HL-60/S4 (cell line): Measurements from ENCODE around the gene LIN7C.

Source experiments
- in situ Hi-C: fragments of 300-500 bp; cut with MboI; formaldehyde crosslinking; loops from 2 replicates; pipeline ENCODE4 v1.14.3; 2022; ENCODE audit warnings: low sequenced_read_pairs

Gene LIN7C

DNA sequence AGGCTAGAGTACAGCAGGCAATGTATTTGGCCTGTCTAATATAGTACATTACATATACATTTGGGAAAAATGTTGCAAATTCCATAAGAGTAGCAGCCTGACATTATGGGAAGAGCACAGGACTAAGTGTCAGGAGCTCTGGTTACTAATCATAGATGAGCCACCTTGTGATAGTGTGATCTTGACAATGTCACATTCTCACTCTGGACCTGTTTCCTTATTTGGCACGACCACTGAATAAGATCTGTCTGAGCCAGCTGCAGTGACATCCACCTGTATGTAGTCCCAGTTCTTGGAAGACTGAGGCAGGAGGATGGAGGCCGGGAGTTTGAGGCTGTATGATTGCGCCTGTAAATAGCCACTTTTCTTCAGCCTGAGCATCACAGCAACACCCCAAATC is 5.7 kb upstream of the LIN7C start:
- in situ Hi-C loops = no loop called here

DNA sequence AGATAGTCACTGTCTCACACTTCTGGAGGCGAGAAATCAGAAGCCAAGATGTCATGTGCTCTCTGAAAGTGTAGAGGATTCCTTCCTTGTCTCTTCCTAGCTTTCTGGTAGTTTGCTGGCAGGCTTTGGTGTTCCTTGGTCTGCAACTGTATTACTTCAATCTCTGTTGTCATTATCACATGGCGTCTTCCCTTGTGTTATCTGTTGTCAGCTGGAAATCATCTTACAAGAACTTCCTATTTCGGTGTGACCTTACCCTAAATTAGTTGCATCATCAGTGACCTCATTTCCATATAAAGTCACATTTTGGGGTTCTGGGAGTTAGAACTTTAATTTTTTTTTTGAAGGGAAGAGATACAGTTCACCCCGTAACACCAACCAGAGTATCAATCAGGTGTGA is 3.3 kb upstream of the LIN7C start:
- in situ Hi-C loops = no loop called here

DNA sequence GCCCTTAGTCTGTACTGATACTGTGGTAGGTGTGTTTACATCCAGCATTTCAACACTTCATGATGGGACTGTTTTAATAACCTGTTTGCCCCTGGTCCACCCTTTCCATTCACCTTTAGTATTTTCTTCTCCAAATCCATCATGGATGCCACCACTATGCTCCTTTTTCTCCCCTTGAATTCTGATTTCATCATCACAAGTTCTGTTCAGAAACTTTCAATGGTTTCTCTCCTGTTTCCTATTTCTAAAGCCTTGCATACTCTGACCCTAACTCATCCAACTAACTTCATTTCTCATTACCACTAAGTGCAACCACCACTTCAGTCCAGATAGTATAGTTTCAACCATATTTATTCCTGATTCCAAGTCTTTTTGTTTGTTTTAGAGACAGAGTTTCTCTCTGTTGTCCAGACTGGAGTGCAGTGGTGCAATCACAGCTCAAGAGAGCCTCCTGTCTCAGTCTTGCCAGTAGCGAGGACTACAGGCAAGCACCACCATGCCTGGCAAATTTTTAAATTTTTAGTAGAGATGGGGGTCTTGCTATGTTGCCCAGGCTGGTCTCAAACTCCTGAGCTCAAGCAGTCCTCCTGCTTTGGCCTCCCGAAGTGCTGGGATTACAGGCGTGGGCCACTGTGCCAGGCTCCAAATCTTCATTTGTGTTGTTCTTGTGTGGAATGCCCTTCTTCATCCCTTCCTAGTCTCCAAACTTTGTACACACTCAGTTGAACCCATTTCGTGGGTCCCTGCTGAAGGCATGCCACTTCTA is 1.2 kb upstream of the LIN7C start:
- in situ Hi-C loops = no loop called here

DNA sequence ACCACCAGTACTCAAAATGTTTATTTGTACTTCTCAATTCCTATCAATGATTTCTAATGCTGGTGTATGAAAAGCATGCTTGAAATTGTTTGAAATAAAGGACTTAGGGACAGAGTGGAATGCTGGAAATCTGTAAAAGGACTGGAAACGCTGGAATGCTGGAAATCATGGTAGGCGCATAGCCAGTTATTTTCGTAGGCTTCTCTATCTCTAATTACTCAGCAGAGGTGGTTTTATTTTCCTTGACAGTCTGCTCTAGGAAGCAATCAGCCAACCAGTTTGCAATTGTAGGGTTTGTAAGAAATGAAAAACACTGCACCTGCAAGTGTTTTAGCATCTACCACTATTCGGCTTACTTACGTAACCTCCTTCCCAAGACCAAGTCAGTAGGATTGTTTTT is 788 bp downstream of the LIN7C start:
- in situ Hi-C loops = no loop called here

DNA sequence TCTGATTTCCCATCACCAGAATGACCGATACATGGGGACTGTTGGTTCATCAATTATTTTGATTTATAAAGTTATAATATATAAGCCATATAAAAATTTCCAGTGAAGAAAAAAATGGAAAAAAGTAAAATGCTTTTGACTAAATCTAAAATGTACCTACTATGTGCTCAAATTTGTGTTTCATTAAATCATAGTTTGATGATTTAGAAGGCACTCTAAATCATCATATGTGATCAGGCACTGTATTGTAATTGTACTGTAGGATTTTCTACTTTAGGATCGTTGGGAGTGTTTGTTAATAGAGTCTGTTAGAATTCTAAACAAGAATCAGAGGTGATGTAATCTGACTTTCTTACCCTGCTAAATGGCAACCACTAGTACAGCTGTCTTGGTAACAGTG is 2.4 kb downstream of the LIN7C start:
- in situ Hi-C loops = no loop called here

DNA sequence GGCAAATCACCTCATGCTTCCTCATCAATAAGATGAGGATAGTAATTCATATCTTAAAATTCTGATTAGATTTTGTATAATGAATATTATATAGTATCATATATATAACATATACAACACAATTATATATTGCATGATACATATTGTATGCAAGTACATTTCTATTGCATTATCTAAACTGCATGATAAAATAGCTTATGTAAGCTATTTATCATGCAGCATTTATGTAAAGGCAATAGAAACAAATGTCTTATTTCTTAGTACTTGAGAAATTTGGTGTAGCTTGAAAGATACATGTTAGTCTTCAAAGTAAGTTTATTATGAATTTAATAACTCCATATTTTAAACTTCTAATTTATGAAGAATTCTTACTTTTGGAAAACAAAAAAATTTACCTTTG is 5.5 kb downstream of the LIN7C start:
- in situ Hi-C loops = no loop called here

DNA sequence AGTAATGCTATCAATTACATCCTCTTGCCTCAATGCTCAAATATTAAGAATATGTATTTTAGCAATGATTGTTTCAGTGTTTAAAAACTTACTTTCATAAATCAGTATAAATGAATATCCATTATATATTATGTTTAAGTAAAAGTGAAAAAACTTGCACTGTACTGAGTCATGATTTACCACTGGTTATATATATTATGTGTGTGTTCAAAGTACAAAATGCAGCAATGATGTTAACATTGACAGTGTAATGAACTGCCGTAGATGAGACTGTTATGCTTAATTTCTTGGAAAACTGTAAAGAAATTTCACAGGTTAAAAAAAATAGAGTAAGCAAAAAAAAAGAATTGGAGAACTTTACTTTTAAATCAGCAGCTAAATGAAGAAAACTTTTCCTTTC is 8.7 kb downstream of the LIN7C start:
- in situ Hi-C loops = no loop called here

DNA sequence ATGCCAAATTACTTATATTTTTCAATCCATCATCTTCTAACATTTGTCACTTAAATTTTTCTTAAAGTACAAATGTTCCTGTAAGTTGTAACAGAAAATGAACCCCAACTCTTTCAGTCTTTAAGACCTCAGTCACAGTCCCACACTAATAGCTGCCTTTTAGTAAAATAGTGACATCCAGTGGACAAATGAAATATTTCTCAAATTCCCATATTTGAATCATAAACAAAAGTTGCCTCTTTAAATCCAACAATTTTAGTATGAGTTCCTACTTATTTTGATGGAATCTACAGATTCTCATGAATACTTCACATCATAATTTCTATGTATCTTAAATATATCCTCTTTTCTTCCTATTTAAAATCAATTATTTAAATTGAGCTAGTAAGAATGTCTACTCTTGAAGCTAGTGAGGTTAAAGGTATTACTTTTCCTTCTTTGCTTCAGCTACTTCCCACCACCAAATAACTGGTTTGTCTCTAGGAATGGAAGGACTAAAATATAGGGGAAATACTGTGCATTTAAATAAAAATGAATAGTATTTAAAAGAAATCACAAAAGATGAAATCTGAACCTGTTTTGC is 9.2 kb downstream of the LIN7C start:
- in situ Hi-C loops = no loop called here

DNA sequence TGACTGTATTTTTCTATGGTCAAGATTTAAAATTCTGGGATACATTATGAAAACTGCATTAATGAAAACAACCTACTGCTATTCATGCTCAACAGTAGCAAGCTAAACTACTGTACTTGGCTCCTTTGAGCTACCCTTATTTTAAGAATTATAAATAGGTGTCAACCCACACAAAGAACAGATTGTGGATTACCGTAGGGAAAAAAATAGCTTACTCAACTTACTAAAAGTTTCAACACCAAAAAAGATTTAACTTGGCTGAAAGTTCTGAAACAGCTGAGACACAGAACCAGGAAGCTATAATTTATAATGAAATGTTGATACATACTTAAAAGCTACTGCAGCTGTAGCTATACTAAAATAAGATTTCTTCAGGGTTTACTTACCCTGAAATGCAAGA is 10.1 kb downstream of the LIN7C start:
- in situ Hi-C loops = no loop called here

DNA sequence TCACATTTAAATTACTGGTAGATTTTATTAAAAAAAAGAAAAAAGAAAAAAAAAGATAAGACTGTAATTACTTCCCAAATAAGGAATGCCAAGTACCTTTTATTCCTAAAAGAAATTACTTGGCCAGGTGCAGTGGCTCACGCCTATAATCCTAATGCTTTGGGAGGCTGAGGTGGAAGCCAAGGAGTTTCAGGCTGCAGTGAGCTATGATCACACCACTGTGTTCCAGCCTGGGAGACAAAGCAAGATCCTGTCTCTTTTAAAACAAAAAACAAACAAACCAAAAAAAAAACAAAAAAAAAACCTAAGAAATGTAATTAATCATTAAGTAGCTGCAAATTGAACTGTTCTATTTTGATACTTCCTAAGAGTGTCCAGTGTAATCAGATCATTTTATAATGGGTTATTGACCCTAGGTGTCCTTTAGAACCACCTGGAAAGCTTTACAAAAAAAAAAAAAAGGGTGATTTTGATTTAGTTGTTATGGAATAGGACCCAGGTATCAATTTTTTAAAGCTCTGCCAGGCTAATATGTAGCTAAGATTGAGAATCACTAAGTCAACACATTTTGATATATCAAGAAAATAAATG is 10.8 kb downstream of the LIN7C start:
- in situ Hi-C loops = no loop called here

DNA sequence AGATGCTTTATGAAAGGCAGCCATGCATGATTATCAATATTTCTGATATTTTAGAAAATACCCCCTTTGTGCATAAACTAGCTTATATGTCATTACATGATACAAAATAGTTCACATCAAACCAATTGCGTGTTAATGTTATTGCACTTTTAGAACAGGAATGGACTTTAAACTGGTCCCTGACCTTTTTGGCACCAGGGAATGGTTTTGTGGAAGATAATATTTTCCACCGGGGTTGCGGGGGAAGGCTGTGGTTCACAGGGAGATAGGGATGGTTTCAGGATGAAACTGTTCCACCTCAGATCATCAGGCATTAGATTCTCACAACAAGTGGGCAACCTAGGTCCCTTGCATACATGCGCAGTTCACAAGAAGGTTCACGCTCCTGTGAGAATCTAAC is 17.5 kb downstream of the LIN7C start:
- in situ Hi-C loops = no loop called here

DNA sequence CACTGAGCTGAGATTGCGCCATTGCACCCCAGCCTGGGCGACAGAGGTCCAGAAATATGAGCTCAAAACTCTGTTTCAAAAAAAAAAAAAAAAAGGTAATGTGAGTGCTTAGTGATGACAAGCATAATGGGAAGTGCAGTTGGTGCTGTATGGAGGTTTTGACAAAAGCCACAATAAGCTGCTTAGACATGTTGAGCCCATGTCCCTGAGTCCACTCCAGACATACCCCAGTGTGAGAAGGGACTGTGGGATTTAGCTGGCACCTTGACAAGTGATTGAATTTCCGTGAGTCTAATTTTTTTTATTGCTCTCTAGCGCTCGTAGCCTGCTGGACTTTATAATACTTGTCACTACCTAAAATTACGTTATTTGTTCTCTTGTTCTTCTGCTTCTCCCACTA is 18.9 kb downstream of the LIN7C start:
- in situ Hi-C loops = no loop called here

DNA sequence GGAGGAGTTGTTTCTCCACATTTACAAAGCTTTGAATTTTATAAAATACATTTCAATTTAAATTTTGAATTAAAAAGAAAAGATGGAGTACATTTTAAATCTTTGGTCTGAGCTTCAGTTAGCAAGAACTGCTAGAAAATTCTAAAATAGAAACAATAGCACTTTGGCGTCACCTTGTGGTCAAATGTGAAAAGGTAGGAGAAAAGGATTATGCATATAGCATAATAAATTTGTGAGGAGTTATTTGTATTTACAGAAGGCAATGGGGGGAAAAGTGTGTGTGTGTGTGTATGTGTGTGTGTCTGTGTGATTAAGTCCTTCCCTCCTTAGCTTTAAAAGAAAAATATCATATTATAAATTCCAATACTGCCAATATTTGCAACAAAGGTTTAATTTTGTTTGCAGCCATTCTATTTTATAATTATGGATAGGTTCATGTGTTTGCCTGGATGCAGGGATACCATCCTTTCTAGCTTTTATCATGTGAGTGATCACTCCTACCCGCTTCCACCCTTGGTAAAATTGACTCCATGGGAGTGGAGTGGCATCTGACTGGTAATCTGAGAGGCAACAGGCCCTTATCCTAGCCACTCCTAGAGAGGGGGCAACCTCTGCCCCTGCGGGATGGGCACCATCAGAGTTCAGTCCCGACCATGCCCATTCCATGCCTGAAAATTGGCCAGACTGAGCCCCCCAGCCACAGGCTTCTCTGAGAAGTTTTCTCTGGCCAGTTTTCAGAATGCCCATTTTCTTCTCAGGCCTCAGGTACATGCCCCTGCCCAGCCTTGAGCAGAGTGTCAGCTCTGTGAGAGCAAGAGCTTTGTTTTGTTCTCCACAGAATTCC is 20.4 kb downstream of the LIN7C start:
- in situ Hi-C loops = no loop called here

DNA sequence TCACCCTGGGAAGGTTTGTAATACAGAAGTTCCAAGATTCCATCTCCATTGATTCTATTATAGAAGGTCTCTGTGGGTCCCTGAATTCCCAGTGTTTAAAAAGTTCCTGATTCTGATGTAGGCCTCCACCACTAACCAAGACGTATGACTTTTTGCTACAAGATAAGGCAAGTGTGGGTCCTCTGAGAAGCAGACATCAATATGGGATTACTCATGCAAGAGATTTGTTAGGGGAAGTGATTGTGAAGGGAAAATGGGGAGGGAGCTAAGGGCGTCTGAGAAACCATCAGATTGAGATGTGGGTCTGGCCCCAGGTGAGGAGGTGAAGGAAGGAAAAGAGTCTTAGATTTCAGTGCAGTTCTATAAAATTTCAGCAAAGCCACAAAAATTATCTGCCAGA is 23.8 kb downstream of the LIN7C start:
- in situ Hi-C loops = no loop called here

DNA sequence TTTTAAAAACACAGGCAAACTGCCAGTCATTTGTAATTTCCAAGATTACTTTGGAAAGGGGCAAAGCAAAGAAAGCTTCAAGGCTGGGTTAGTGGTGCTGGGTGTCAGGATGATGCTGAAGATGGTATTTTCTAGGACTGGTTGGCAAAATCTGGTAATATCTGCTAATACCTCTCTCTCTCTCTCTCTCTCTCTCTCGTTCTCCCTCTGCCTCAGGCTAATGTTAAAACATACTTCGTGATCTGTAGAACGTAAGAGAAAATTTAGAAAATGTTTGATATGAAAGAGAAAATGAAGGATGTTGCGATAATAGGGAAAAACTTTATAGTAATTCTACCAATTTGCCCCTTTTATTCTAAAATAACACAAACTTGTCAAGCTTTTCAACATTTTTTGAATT is 24.6 kb downstream of the LIN7C start:
- in situ Hi-C loops = no loop called here

DNA sequence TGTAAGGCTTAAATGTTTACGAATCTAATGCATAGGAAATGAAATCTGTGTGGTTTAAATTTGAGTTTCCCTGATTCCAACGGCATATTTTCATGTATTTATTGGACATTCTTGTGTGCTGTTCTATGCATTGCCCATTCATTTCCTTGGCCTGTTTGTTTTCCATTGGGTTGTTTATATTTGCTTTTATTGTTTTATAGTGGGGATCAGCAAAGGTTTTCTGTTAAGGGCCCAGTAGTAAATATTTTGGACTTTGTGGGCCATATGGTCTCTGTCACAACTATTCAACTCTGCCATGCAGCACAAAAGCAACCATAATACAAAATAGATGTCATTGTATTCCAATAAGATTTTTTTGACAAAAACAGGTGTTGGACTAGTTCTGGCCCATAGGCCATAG is 28.7 kb downstream of the LIN7C start:
- in situ Hi-C loops = no loop called here

DNA sequence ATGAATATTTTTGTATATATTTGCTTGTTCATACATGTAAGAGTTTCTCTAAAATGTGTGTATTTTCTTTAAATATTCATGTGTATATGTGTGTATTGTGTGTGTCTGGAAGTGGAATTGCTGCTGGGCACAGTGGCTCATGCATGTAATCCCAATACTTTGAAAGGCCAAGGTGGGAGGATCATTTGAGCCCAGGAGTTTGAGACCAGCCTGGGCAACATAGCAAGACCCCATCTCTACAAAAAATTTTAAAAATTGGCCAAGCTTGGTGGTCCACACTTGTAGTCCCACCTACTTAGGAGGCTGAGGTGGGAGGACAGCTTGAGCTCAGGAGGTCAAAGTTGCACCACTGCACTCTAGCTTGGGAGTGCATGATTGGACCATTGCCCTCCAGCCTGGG is 29.3 kb downstream of the LIN7C start:
- in situ Hi-C loops = no loop called here

DNA sequence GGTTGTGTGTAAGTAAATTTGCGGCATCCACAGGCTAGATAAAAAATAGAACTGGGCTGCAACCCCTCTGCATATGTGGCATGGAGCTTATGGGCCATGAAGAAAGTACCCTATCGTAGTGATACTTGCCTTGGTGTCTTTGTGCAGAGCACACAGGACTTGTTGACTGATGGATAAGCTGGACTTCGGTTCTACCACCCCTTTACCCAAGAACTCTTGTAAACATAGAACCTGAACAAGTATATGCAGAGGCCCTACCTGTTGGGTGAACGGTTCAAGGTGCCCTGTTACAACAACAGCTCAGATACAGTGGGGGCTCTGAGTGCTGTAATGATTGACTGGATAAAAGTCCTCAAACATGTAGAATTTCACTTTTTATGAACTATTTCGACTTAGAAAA is 30.9 kb downstream of the LIN7C start:
- in situ Hi-C loops = no loop called here

DNA sequence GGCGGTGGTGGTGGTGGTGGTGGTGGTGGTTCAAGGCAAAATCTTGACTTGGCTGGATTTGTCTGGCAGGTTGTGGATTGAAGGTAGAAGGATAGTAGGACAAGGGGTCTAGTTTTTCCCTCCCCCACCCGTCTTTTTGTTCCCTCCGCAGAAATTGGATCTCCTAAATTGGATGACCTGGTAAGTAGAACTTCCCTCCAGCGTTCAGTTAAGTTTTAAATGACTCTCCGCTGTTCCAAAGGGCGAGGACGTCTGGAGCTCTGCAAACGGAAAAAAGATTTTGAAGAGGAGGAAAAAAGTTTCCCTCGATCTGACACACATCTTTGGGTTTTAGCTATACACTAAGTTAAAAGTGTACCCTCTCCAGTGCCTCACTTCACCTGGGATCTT is 33.6 kb downstream of the LIN7C start:
- in situ Hi-C loops = loop anchor here (25.0 kb wide), 1 partner anchor 286 kb away; no protein-coding TSS in a partner anchor

DNA sequence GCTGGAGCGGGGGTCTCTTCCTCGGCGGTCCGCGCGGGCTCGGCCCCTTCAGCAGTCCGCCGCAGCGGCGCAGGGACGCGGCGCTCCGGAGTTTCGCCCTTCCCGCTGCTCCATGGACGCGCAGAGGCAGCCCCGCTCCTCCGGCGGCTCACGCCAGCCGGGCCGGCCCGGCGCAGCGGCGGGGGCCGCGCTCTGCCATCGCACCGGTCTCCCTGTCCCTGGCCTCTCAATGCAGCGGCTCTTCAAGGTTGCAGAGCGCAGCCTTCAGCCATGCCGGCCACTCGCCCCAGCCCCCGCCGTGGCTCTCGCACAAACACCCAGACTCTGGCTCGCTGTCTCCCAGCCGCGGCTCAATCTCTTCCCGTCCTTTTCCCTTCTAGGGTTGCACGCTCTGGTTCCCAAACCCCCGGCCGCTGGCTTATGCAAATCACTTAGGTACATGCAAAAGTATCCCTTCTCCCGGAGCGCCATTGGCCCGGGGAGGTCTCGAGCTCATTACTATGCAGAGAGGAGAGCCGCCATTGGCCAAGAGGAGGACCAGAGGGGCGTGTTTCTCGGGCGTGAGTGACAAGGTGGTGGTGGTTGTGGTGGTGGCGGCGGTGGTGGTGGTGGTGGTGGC is 34.1 kb downstream of the LIN7C start, which contains the start of gene LGR4:
Gene LGR4 (minus strand): TSS at position 393 of the 619 bp plus-strand sequence. CDS start 488 bp downstream, outside the sequence.
- in situ Hi-C loops = loop anchor here (25.0 kb wide), 1 partner anchor 285 kb away; no protein-coding TSS in a partner anchor
